ENCODE data around the gene PSPN. TPM values are rescaled to one million over a fixed set of nuclear protein-coding genes. Genes with fewer than 3 reads are reported as not detected.

Gene PSPN
- total and polyA plus RNA-seq, 2 donors (not counting 1 experiment from before 2014, with no cell fraction given), result 1.1 to 3.0 TPM

DNA sequence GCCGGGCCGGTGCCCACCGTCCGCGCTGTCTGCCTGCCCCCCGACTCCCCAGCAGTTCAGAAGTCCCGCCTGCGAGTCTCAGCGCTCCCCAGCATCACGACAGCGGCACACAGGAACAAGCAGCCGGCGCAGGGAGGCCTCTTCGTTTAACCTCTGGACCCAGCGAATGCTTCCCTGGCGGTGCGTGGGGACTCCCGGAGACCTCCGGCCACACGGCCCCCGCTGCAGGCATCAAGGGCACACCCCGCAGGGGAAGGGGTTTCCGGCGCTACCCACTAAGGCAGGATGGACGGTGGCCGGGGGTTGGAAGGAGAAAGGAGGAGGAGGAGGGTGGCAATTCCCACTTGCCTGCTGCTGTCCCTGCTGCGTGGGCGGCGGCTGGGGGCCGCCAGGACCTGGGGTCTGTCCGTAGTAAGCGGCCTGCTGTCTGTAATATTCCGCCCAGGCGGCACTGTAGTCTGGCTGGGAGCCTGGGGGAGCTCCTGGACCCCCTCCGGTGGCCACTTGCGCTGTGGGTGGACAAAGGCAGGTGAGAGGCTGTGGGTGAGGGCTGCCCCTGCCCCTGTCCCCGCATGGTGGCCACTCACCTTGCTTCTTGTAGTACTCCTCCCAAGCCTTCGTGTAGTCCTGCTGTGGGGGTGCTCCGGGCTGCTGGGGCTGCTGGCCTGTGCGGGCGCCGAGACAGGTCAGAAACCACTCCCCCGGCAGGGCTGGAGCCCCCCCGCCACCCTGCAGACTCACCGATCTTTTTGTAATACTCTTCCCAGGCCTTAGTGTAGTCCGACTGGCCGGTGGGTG, 39.3 kb upstream of the PSPN start:
- H3K9me3 Mint-ChIP-seq (ENCODE audit: insufficient read depth), result no peaks in the 10 kb centered on the region

More for the DNA sequence above, 39.3 kb upstream of the PSPN start:
- Histone ChIP-seq H4K20me1 (ENCODE audit: control insufficient read depth, insufficient read depth, low read length, poor library complexity, severe bottlenecking) (peaks cover 61% of the 10 kb centered on the region), H3K4me3 (ENCODE audit: control extremely low read depth in 1 of 5, extremely low read depth in 1 of 5, insufficient read depth in 1 of 5, low read depth in 2 of 5, low read length in 4 of 5) (no peak overlapping the region), H3K4me1 (ENCODE audit: control insufficient read depth in 2 of 2, insufficient read depth in 2 of 2, low read length in 2 of 2) (no peaks in the 10 kb centered on the region), H3K9ac (ENCODE audit: low read length) (no peak overlapping the region), H3K27me3 (replicated peaks in 1 of 4; ENCODE audit: control extremely low read depth in 1 of 4, control insufficient read depth in 3 of 4, insufficient read depth in 4 of 4, low read length in 3 of 4) (no peaks in the 10 kb centered on the region), H3K36me3 (replicated peaks in 1 of 2; ENCODE audit: control extremely low read depth in 1 of 2, control insufficient read depth in 1 of 2, extremely low read depth in 1 of 2, insufficient read depth in 2 of 2, low read length in 1 of 2) (peaks cover 0 to 60% of the 10 kb centered on the region in 2 experiments), H3K27ac (ENCODE audit: low read length in 2 of 2) (no peak overlapping the region), H3K4me2 (replicated peaks; ENCODE audit: low read depth, low read length, poor library complexity, severe bottlenecking) (no peak overlapping the region), H2AFZ (ENCODE audit: insufficient read depth, low read depth, low read length, poor library complexity, severe bottlenecking) (no peak overlapping the region), H3K79me2 (ENCODE audit: control insufficient read depth, insufficient read depth, low read length) (peaks cover 4% of the 10 kb centered on the region), H3K9me3 (ENCODE audit: control extremely low read depth in 1 of 3, control insufficient read depth in 2 of 3, insufficient read depth in 1 of 3, low read length in 2 of 3) (no peaks in the 10 kb centered on the region)
- no peak for ATAC-seq (ENCODE audit: low read depth)
- Mint-ChIP-seq H3K27me3 (no peaks in the 10 kb centered on the region), H3K4me3 (no peak overlapping the region), H3K27ac (no peak overlapping the region), H3K4me1 (no peaks in the 10 kb centered on the region)
- DNase-seq, result no peak
- WGBS (ENCODE audit: insufficient coverage), result 96% methylated on average over 36 of the region's 47 CpGs
- TF ChIP-seq, protein P1, sequence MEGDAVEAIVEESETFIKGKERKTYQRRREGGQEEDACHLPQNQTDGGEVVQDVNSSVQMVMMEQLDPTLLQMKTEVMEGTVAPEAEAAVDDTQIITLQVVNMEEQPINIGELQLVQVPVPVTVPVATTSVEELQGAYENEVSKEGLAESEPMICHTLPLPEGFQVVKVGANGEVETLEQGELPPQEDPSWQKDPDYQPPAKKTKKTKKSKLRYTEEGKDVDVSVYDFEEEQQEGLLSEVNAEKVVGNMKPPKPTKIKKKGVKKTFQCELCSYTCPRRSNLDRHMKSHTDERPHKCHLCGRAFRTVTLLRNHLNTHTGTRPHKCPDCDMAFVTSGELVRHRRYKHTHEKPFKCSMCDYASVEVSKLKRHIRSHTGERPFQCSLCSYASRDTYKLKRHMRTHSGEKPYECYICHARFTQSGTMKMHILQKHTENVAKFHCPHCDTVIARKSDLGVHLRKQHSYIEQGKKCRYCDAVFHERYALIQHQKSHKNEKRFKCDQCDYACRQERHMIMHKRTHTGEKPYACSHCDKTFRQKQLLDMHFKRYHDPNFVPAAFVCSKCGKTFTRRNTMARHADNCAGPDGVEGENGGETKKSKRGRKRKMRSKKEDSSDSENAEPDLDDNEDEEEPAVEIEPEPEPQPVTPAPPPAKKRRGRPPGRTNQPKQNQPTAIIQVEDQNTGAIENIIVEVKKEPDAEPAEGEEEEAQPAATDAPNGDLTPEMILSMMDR (IDR thresholded peaks at IDR 0.05), result no peak
- TF ChIP-seq EZH2 (IDR thresholded peaks at IDR 0.05; ENCODE audit: borderline replicate concordance, insufficient read depth, low read depth, low read length, poor library complexity, severe bottlenecking), result no peak
- intact Hi-C loops (cut with micrococcal nuclease), result no loop called here
- ChIA-PET POLR2A (no interaction called here), CTCF (interaction anchor here (0.5 kb wide), 1 partner anchor 89 kb away, joined by 3 read pairs; no protein-coding TSS in a partner anchor)

Data from B cell (primary cell).